Subcutaneous adipose tissue (tissue), 4 donors: ENCODE measurements around the gene RFTN1. TPM values are rescaled to one million over a fixed set of nuclear protein-coding genes. Genes with fewer than 3 reads are reported as not detected.

Experiments used
- CTCF ChIP-seq: fragments of 450-650 bp; IDR thresholded peaks from one replicate; pipeline ENCODE4 v1.5.1; 2016; ENCODE audit warnings: low read depth, mild to moderate bottlenecking, control low read depth, antibody characterized with exemption, moderate library complexity
- total RNA-seq, 4 donors: library from RNA; depleted of rRNA; stranded (reverse); fragments of >200 nt; gene quantifications; one replicate each; pipeline ENCODE4 v1.1.0, GENCODE V29; 2016

Gene RFTN1
- total RNA-seq, 4 donors from 2014 or later: 58.1 to 116 (median 97.4) TPM

GRCh38 chr3:16294844-16295243 lies 218.7 kb downstream of the RFTN1 start:
- no peak for TF ChIP-seq CTCF

- no peak for TF ChIP-seq CTCF
Measured at GRCh38 chr3:16290827-16291196, 222.7 kb downstream of the RFTN1 start.

- TF ChIP-seq CTCF: no peak
Measured at GRCh38 chr3:16290007-16290826, 223.3 kb downstream of the RFTN1 start.

GRCh38 chr3:16289144-16289889 lies 224.2 kb downstream of the RFTN1 start:
- no peak for TF ChIP-seq CTCF

- no peak for TF ChIP-seq CTCF
Measured at GRCh38 chr3:16288664-16289063, 224.8 kb downstream of the RFTN1 start.

- no peak for TF ChIP-seq CTCF
Measured at GRCh38 chr3:16286751-16287543, 226.6 kb downstream of the RFTN1 start.

GRCh38 chr3:16286161-16286560 lies 227.3 kb downstream of the RFTN1 start:
- TF ChIP-seq CTCF: no peak
